Measurements from ENCODE around the gene ZBTB47. TPM values are rescaled to one million over a fixed set of nuclear protein-coding genes. Genes with fewer than 3 reads are reported as not detected.

Gene ZBTB47
- total and polyA plus RNA-seq, 2 experiments from 2014 or later = 5.2 to 72.8 TPM

DNA sequence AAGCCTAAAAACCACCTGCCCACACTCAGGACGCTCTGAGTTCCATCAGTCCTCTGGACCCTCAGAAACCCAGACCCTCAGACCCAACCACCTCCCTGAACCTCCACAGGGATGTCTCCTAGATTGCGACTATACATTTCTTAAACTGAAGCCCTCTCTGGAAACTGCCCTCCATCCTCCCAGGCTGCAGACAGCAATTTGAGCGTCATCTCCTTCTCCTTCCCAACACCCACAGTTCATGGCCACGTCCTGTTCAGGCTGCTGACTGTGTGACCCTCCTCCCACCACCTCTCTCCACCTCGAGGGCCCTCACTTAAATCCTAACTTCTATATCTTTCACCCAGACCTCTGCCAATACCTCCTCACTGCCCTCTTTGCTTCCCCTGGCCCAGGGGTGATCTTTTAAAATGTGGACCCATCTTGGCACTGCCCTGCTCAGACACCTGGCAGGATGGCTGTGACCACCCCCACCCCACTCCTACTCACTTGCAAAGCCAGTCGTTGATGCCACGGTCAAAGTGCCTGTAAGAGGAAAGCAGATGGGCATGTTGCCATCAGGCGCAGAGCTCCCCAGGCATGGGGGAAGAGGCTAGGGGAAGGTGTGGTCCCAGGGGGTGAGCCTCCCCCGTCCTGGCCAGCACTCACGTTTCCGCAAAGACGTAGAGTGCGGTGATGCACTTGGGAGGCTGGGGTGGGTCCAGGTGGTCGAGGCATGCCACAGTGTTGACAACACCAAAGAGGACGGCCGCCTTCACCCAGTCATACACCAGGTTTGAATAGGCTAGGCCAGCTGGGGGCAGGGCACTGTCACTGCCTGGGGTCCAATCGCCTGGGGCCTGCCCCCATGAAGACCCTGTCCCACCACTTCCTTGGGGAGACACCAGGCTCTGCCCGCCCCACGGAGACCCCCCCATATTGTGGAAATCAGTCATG is 43.1 kb downstream of the ZBTB47 start:
- DNase-seq = no peak
- Histone ChIP-seq H3K4me2 (ENCODE audit: unreplicated experiment) (no peak overlapping the region), H3F3A (ENCODE audit: insufficient read depth) (no peaks in the 10 kb centered on the region), H3K79me2 (ENCODE audit: insufficient read depth) (no peaks in the 10 kb centered on the region), H3K4me3 (no peak overlapping the region), H3K27ac (no peak overlapping the region), H3K4me1 (ENCODE audit: insufficient read depth) (no peaks in the 10 kb centered on the region), H3K9me2 (ENCODE audit: insufficient read depth) (no peaks in the 10 kb centered on the region), H3K27me3 (replicated peaks; ENCODE audit: insufficient read depth) (0 out of 2 replicates have a peak, but pooled peaks cover 3% of the 10 kb centered on the region), H2AFZ (no peak overlapping the region), H4K20me1 (ENCODE audit: insufficient read depth) (no peaks in the 10 kb centered on the region), H3K36me3 (ENCODE audit: low read depth) (no peaks in the 10 kb centered on the region), H3K9me3 (ENCODE audit: low read depth) (no peaks in the 10 kb centered on the region), H3K9ac (no peak overlapping the region)
- TF ChIP-seq EZH2 (IDR thresholded peaks at IDR 0.05; ENCODE audit: insufficient read depth, poor library complexity, severe bottlenecking) = no peak
- no peak for TF ChIP-seq EZH2phosphoT487 (IDR thresholded peaks at IDR 0.05; ENCODE audit: insufficient read depth, low read depth)
- WGBS, 2 experiments (ENCODE audit: low coverage in 1 of 2, low lambda C conversion rate in 2 of 2, missing lambda C conversion rate in 2 of 2) = 63 to 66% methylated on average over 13 to 19 of the region's 19 CpGs
- in situ Hi-C loops (cut with MboI) = no loop called here

GRCh38 chr3:42697289-42698051 is 44.0 kb downstream of the ZBTB47 start:
- TF ChIP-seq EZH2 (IDR thresholded peaks at IDR 0.05; ENCODE audit: insufficient read depth, poor library complexity, severe bottlenecking) (no peak), EZH2phosphoT487 (IDR thresholded peaks at IDR 0.05; ENCODE audit: insufficient read depth, low read depth) (no peak)
- no peaks in the 10 kb centered on the region for H3K9me3 ChIP-seq (ENCODE audit: low read depth)

GRCh38 chr3:42698216-42698910 is 44.9 kb downstream of the ZBTB47 start:
- Histone ChIP-seq H3K4me2 (ENCODE audit: unreplicated experiment) (no peak overlapping the region), H3K27ac (no peak overlapping the region), H3K9me2 (ENCODE audit: insufficient read depth) (no peaks in the 10 kb centered on the region), H3K4me1 (ENCODE audit: insufficient read depth) (no peaks in the 10 kb centered on the region), H3F3A (ENCODE audit: insufficient read depth) (no peaks in the 10 kb centered on the region), H3K9ac (no peak overlapping the region), H3K79me2 (ENCODE audit: insufficient read depth) (no peaks in the 10 kb centered on the region), H4K20me1 (ENCODE audit: insufficient read depth) (no peaks in the 10 kb centered on the region), H2AFZ (no peak overlapping the region), H3K36me3 (ENCODE audit: low read depth) (no peaks in the 10 kb centered on the region), H3K9me3 (ENCODE audit: low read depth) (no peaks in the 10 kb centered on the region), H3K27me3 (replicated peaks; ENCODE audit: insufficient read depth) (0 out of 2 replicates have a peak, but pooled peaks cover 3% of the 10 kb centered on the region), H3K4me3 (no peak overlapping the region)
- no peak for TF ChIP-seq EZH2 (IDR thresholded peaks at IDR 0.05; ENCODE audit: insufficient read depth, poor library complexity, severe bottlenecking)
- TF ChIP-seq EZH2phosphoT487 (IDR thresholded peaks at IDR 0.05; ENCODE audit: insufficient read depth, low read depth) = no peak
- in situ Hi-C loops (cut with MboI) = no loop called here
- WGBS, 2 experiments (ENCODE audit: low coverage in 1 of 2, low lambda C conversion rate in 2 of 2, missing lambda C conversion rate in 2 of 2) = 73% methylated on average over 7 of the region's 7 CpGs
- no peak for DNase-seq

More at GRCh38 chr3:42697289-42698051, 44.0 kb downstream of the ZBTB47 start:
- Histone ChIP-seq H3K27me3 (replicated peaks; ENCODE audit: insufficient read depth) (0 out of 2 replicates have a peak, but pooled peaks cover 3% of the 10 kb centered on the region), H2AFZ (no peak overlapping the region), H3K4me2 (ENCODE audit: unreplicated experiment) (no peak overlapping the region), H3K4me1 (ENCODE audit: insufficient read depth) (no peaks in the 10 kb centered on the region), H3K9ac (no peak overlapping the region), H3K36me3 (ENCODE audit: low read depth) (no peaks in the 10 kb centered on the region), H4K20me1 (ENCODE audit: insufficient read depth) (no peaks in the 10 kb centered on the region), H3K27ac (no peak overlapping the region), H3K9me2 (ENCODE audit: insufficient read depth) (no peaks in the 10 kb centered on the region), H3F3A (ENCODE audit: insufficient read depth) (no peaks in the 10 kb centered on the region), H3K79me2 (ENCODE audit: insufficient read depth) (no peaks in the 10 kb centered on the region), H3K4me3 (no peak overlapping the region)
- no peak for DNase-seq
- in situ Hi-C loops (cut with MboI) = no loop called here
- 76 to 78% methylated on average over 18 of the region's 18 CpGs for WGBS, 2 experiments (ENCODE audit: low coverage in 1 of 2, low lambda C conversion rate in 2 of 2, missing lambda C conversion rate in 2 of 2)

DNA sequence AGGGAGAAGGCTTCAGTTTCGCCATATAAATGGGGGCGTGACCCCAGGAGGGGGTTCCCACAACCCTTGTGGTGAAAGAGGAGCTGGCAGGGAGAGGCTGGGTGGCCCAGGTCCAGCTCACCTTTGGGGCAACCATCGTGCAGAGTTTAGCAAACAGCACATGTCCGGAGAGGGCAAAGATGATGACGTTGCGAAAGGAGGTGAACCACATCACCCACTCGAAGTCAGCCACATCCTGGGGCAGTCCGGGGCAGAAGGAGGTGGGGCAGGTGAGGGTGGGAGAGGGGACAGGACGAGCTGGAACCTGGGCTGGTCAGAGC is 45.4 kb downstream of the ZBTB47 start:
- Histone ChIP-seq H3K9ac (no peak overlapping the region), H3K4me3 (no peak overlapping the region), H3K9me3 (ENCODE audit: low read depth) (no peaks in the 10 kb centered on the region), H3K79me2 (ENCODE audit: insufficient read depth) (no peaks in the 10 kb centered on the region), H3K4me1 (ENCODE audit: insufficient read depth) (no peaks in the 10 kb centered on the region), H3K9me2 (ENCODE audit: insufficient read depth) (no peaks in the 10 kb centered on the region), H3K27ac (no peak overlapping the region), H3K36me3 (ENCODE audit: low read depth) (no peaks in the 10 kb centered on the region), H4K20me1 (ENCODE audit: insufficient read depth) (no peaks in the 10 kb centered on the region), H3K27me3 (replicated peaks; ENCODE audit: insufficient read depth) (0 out of 2 replicates have a peak, but pooled peaks cover 3% of the 10 kb centered on the region), H3K4me2 (ENCODE audit: unreplicated experiment) (no peak overlapping the region), H2AFZ (no peak overlapping the region), H3F3A (ENCODE audit: insufficient read depth) (no peaks in the 10 kb centered on the region)
- in situ Hi-C loops (cut with MboI) = no loop called here
- WGBS, 2 experiments (ENCODE audit: low coverage in 1 of 2, low lambda C conversion rate in 2 of 2, missing lambda C conversion rate in 2 of 2) = 59 to 70% methylated on average over 9 of the region's 9 CpGs
- no peak for DNase-seq
- TF ChIP-seq EZH2 (IDR thresholded peaks at IDR 0.05; ENCODE audit: insufficient read depth, poor library complexity, severe bottlenecking) (no peak), EZH2phosphoT487 (IDR thresholded peaks at IDR 0.05; ENCODE audit: insufficient read depth, low read depth) (no peak)

Data from GM23248 (cell line).